SU-DHL-6 (cell line): ENCODE results near the gene CLHC1.
"Not testable (repeated sequence)": the region's sequence is repeated elsewhere in the genome, so short reads cannot be mapped to it uniquely, and the experiment has no call there.

Source experiments
- H2AFZ ChIP-seq: fragments of 200-600 bp; sonication (generic); 2 replicates; pipeline ENCODE4 v1.6.1; 2014; ENCODE audit warnings: low read depth, mild to moderate bottlenecking, moderate library complexity, mixed read lengths, antibody characterized with exemption, low read length; ENCODE audit not compliant: severe bottlenecking
- H3F3A ChIP-seq: fragments of 200-600 bp; shearing (Covaris generic); 2 replicates; pipeline ENCODE4 v1.6.0; 2016; ENCODE audit warnings: antibody characterized with exemption, mild to moderate bottlenecking; ENCODE audit not compliant: insufficient read depth
- H3K27ac ChIP-seq: fragments of 200-600 bp; sonication (generic); 2 replicates; pipeline ENCODE4 v1.5.1; 2016; ENCODE audit warnings: low read depth, mild to moderate bottlenecking, low read length, moderate library complexity, mixed read lengths
- H3K27me3 ChIP-seq: fragments of 200-600 bp; sonication (generic), shearing (Covaris generic); 2 replicates; pipeline ENCODE4 v1.6.0; 2014; ENCODE audit warnings: mild to moderate bottlenecking, low read length
- H3K36me3 ChIP-seq: fragments of 200-600 bp; sonication (generic); 2 replicates; pipeline ENCODE4 v1.6.1; 2014; ENCODE audit warnings: mild to moderate bottlenecking, low read length, mixed read lengths
- H3K4me2 ChIP-seq: fragments of 300-600, 200-600 bp; shearing (Covaris generic), sonication (generic); 2 replicates; pipeline ENCODE4 v1.6.0; 2014; ENCODE audit warnings: low read length, low read depth, mild to moderate bottlenecking; ENCODE audit not compliant: poor library complexity, severe bottlenecking
- H3K4me3 ChIP-seq: fragments of 200-600 bp; sonication (generic); 2 replicates; pipeline ENCODE4 v1.5.1; 2014; ENCODE audit warnings: antibody characterized with exemption, low read length, mild to moderate bottlenecking, mixed read lengths; ENCODE audit not compliant: insufficient read depth, poor library complexity, severe bottlenecking
- H3K79me2 ChIP-seq: fragments of 200-600 bp; sonication (generic); 2 replicates; pipeline ENCODE4 v1.6.1; 2014; ENCODE audit warnings: mild to moderate bottlenecking, low read length, moderate library complexity; ENCODE audit not compliant: insufficient read depth
- H3K9ac ChIP-seq: fragments of 200-600 bp; sonication (generic); 2 replicates; pipeline ENCODE4 v1.7.0; 2014; ENCODE audit warnings: mild to moderate bottlenecking, low read length
- H3K9me2 ChIP-seq: fragments of 200-600 bp; sonication (generic); replicated peaks from 2 replicates; pipeline ENCODE4 v1.6.1; 2014; ENCODE audit warnings: low read length; ENCODE audit not compliant: insufficient read depth
- H3K9me3 ChIP-seq: fragments of 200-600 bp; sonication (generic); 2 replicates; pipeline ENCODE4 v1.6.1; 2014; ENCODE audit warnings: low read length, mixed read lengths; ENCODE audit not compliant: insufficient read depth
- H4K20me1 ChIP-seq: fragments of 200-600 bp; sonication (generic); 2 replicates; pipeline ENCODE4 v1.6.1; 2014; ENCODE audit warnings: low read depth, mild to moderate bottlenecking, antibody characterized with exemption, low read length, moderate library complexity, mixed read lengths
- CTCF ChIP-seq: fragments of 200-600 bp; sonication (generic); IDR thresholded peaks from one replicate; pipeline ENCODE4 v1.5.1; 2017; ENCODE audit warnings: antibody characterized with exemption, mild to moderate bottlenecking, low read length, moderate library complexity; ENCODE audit not compliant: insufficient read depth, poor library complexity, severe bottlenecking
- EZH2phosphoT487 ChIP-seq: fragments of 200-600 bp; sonication (generic), shearing (Covaris generic); conservative IDR thresholded peaks from 2 replicates; pipeline ENCODE4 v1.6.1; 2018; ENCODE audit warnings: mild to moderate bottlenecking, antibody characterized with exemption, low read length, moderate library complexity, mixed read lengths

The CLHC1 gene

GRCh38 chr2:55200416-55200815 is 31.7 kb downstream of the CLHC1 start:
- no peaks in the 10 kb centered on the region for H3F3A ChIP-seq
- no peak overlapping the region for H2AFZ ChIP-seq
- no peaks in the 10 kb centered on the region for H3K79me2 ChIP-seq
- no peak overlapping the region for H3K9ac ChIP-seq
- H3K9me2 ChIP-seq = no peaks in the 10 kb centered on the region
- no peaks in the 10 kb centered on the region for H3K9me3 ChIP-seq
- no peaks in the 10 kb centered on the region for H3K27me3 ChIP-seq
- no peak overlapping the region for H3K27ac ChIP-seq
- H3K4me3 ChIP-seq = no peak overlapping the region
- peaks cover 8% of the 10 kb centered on the region for H3K36me3 ChIP-seq
- no peak for TF ChIP-seq EZH2phosphoT487
- no peak for TF ChIP-seq CTCF
- no peaks in the 10 kb centered on the region for H4K20me1 ChIP-seq
- no peak overlapping the region for H3K4me2 ChIP-seq

GRCh38 chr2:55196526-55196925 is 35.6 kb downstream of the CLHC1 start:
- no peaks in the 10 kb centered on the region for H3F3A ChIP-seq
- no peaks in the 10 kb centered on the region for H3K79me2 ChIP-seq
- H2AFZ ChIP-seq = no peak overlapping the region
- H3K9me3 ChIP-seq = no peaks in the 10 kb centered on the region
- TF ChIP-seq EZH2phosphoT487 (no peak), CTCF (no peak)
- no peak overlapping the region for H3K27ac ChIP-seq
- peaks cover 4% of the 10 kb centered on the region for H3K36me3 ChIP-seq
- no peaks in the 10 kb centered on the region for H4K20me1 ChIP-seq
- H3K4me2 ChIP-seq = no peak overlapping the region
- no peak overlapping the region for H3K9ac ChIP-seq
- no peak overlapping the region for H3K4me3 ChIP-seq
- no peaks in the 10 kb centered on the region for H3K27me3 ChIP-seq
- H3K9me2 ChIP-seq = no peaks in the 10 kb centered on the region

DNA sequence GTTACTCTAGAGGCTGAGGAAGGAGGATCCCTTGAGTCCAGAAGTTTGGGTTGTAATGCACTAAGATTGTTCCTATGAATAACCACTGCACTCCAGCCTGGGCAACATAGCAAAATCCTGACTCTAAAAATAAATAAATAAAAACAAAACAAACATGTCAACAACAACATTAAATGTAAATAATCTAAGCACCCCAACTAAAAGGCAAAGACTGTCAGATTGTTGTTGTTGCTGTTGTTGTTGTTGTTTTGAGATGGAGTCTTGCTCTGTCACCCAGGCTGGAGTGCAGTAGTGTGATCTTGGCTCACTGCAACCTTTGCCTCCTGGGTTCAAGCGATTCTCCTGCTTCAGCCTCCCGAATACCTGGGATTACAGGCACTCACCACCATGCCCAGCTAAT is 40.2 kb downstream of the CLHC1 start:
- H2AFZ ChIP-seq, H3F3A ChIP-seq, H3K9ac ChIP-seq, H4K20me1 ChIP-seq, H3K9me3 ChIP-seq, H3K27ac ChIP-seq, H3K79me2 ChIP-seq, H3K36me3 ChIP-seq, H3K9me2 ChIP-seq, H3K4me2 ChIP-seq, H3K27me3 ChIP-seq, H3K4me3 ChIP-seq: not testable (repeated sequence)

DNA sequence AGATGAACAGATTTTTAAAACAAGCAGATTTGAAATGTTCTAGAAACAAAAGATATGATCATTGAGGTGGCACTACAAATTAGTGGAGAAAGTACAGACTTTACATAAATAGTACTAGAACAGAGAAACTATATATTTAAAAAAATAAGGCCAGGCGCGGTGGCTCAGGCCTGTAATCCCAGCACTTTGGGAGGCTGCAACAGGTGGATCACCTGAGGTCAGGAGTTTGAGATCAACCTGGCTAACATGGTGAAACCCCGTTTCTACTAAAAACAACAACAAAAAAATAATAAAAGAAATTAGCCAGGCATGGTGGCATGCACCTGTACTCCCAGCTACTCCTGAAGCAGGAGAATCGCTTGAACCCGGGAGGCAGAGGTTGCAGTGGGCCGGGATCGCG is 45.3 kb downstream of the CLHC1 start:
- H3K9me3 ChIP-seq, H3K4me2 ChIP-seq, H3K4me3 ChIP-seq, H2AFZ ChIP-seq, H3K27me3 ChIP-seq, H4K20me1 ChIP-seq, H3K9ac ChIP-seq, H3K9me2 ChIP-seq, H3K79me2 ChIP-seq, H3K36me3 ChIP-seq, H3F3A ChIP-seq, H3K27ac ChIP-seq: not testable (repeated sequence)
